MM.1S (cell line): Measurements from ENCODE around the gene DSTN.

ENCODE experiments used
- DNase-seq: peaks from one replicate; pipeline ENCODE4 v3.0.0-alpha.2; 2015
- H2AFZ ChIP-seq: fragments of 300-600 bp; sonication (generic); 2 replicates; pipeline ENCODE4 v1.6.0; 2016; ENCODE audit warnings: antibody characterized with exemption, low read length
- H3F3A ChIP-seq: fragments of 300-600 bp; sonication (generic); 2 replicates; pipeline ENCODE4 v1.6.1; 2016; ENCODE audit warnings: mild to moderate bottlenecking, antibody characterized with exemption, low read length, moderate library complexity, mixed read lengths; ENCODE audit not compliant: insufficient read depth
- H3K27ac ChIP-seq: fragments of 300-600 bp; sonication (generic); 2 replicates; pipeline ENCODE4 v1.5.1; 2016; ENCODE audit warnings: mild to moderate bottlenecking, low read length
- H3K27me3 ChIP-seq: fragments of 300-600 bp; sonication (generic); replicated peaks from 2 replicates; pipeline ENCODE4 v1.6.0; 2016; ENCODE audit warnings: low read length; ENCODE audit not compliant: insufficient read depth
- H3K36me3 ChIP-seq: fragments of 300-600 bp; sonication (generic); replicated peaks from 2 replicates; pipeline ENCODE4 v1.6.1; 2016; ENCODE audit warnings: mild to moderate bottlenecking, low read length, mixed read lengths; ENCODE audit not compliant: insufficient read depth
- H3K4me1 ChIP-seq: fragments of 300-600 bp; sonication (generic); 2 replicates; pipeline ENCODE4 v1.6.1; 2016; ENCODE audit warnings: low read length, mixed read lengths
- H3K4me2 ChIP-seq: fragments of 300-600 bp; sonication (generic); 2 replicates; pipeline ENCODE4 v1.6.0; 2016; ENCODE audit warnings: low read depth, low read length
- H3K4me3 ChIP-seq: fragments of 300-600 bp; sonication (generic); 2 replicates; pipeline ENCODE4 v1.5.1; 2016; ENCODE audit warnings: low read length, mixed read lengths
- H3K79me2 ChIP-seq: fragments of 300-600 bp; sonication (generic); 2 replicates; pipeline ENCODE4 v1.6.1; 2016; ENCODE audit warnings: mixed run types, low read length, mixed read lengths
- H3K9ac ChIP-seq: fragments of 300-600 bp; sonication (generic); 2 replicates; pipeline ENCODE4 v1.6.1; 2016; ENCODE audit warnings: low read length, mixed read lengths
- H3K9me2 ChIP-seq: fragments of 300-600 bp; sonication (generic); replicated peaks from 2 replicates; pipeline ENCODE4 v1.6.1; 2016; ENCODE audit warnings: mild to moderate bottlenecking, low read length, mixed read lengths; ENCODE audit not compliant: insufficient read depth
- H3K9me3 ChIP-seq: fragments of 300-600 bp; sonication (generic); replicated peaks from 2 replicates; pipeline ENCODE4 v1.6.1; 2016; ENCODE audit warnings: mild to moderate bottlenecking, low read length, mixed read lengths; ENCODE audit not compliant: insufficient read depth
- H4K20me1 ChIP-seq: fragments of 300-600 bp; sonication (generic); 2 replicates; pipeline ENCODE4 v1.6.1; 2016; ENCODE audit warnings: mild to moderate bottlenecking, low read length, moderate library complexity, mixed read lengths; ENCODE audit not compliant: insufficient read depth
- EZH2 ChIP-seq: fragments of 300-600 bp; sonication (generic); optimal IDR thresholded peaks from 2 replicates; pipeline ENCODE3; 2017; ENCODE audit warnings: low read depth, mild to moderate bottlenecking, antibody characterized with exemption, low read length, mixed read lengths
- EZH2phosphoT487 ChIP-seq: fragments of 300-600 bp; sonication (generic); IDR thresholded peaks from 2 replicates; pipeline ENCODE4 v1.6.1; 2018; ENCODE audit warnings: antibody characterized with exemption, low read length
- TF ChIP-seq, protein P1 (sequence below): fragments of 300-600 bp; sonication (generic); IDR thresholded peaks from 2 replicates; pipeline ENCODE4 v1.5.1; 2016; ENCODE audit warnings: antibody characterized with exemption, low read length, mixed read lengths

DSTN gene

DNA sequence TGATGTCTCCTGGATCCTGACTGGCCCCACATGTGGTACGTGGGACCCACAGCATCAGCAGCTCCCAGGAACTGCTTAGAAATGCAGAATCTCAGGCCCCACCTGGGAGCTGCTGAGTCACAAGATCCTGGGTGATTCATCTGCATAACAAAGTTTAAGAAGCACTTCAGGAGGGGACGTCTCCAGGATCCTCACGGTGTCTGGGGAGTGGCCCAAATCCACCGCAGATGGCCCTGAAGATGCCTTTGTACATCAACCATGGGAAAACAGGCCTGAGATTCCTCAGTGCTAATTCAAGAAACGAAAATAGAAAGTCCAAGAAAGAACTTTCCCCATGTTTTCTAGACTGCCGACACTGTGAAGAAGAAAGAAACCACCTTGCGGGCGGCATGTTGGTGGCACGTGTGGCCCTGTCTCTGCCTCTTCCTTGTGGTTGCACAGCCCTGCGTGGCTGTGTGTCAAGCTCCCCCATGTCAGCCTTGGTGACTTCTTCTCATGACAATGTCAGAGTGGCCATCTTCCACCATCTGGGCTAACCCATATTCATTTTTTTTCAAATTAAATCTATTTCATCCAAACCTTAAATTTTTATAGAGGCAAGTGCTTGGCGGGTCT is 86.1 kb downstream of the DSTN start:
- peaks cover 100% of the 10 kb centered on the region for H3K79me2 ChIP-seq
- TF ChIP-seq, protein P1, sequence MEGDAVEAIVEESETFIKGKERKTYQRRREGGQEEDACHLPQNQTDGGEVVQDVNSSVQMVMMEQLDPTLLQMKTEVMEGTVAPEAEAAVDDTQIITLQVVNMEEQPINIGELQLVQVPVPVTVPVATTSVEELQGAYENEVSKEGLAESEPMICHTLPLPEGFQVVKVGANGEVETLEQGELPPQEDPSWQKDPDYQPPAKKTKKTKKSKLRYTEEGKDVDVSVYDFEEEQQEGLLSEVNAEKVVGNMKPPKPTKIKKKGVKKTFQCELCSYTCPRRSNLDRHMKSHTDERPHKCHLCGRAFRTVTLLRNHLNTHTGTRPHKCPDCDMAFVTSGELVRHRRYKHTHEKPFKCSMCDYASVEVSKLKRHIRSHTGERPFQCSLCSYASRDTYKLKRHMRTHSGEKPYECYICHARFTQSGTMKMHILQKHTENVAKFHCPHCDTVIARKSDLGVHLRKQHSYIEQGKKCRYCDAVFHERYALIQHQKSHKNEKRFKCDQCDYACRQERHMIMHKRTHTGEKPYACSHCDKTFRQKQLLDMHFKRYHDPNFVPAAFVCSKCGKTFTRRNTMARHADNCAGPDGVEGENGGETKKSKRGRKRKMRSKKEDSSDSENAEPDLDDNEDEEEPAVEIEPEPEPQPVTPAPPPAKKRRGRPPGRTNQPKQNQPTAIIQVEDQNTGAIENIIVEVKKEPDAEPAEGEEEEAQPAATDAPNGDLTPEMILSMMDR: no peak
- TF ChIP-seq EZH2phosphoT487 (no peak), EZH2 (no peak)
- DNase-seq: no peak
- H3K4me3 ChIP-seq: no peak overlapping the region
- H3K4me2 ChIP-seq: no peak overlapping the region
- no peak overlapping the region for H2AFZ ChIP-seq
- peaks cover 54% of the 10 kb centered on the region for H4K20me1 ChIP-seq
- H3K27me3 ChIP-seq: no peaks in the 10 kb centered on the region
- no peak overlapping the region for H3K27ac ChIP-seq
- no peaks in the 10 kb centered on the region for H3K9me2 ChIP-seq
- H3K9ac ChIP-seq: no peak overlapping the region
- H3K9me3 ChIP-seq: no peaks in the 10 kb centered on the region
- peaks cover 27% of the 10 kb centered on the region; the same call in 1 of the 2 replicates for H3K36me3 ChIP-seq
- H3K4me1 ChIP-seq: no peaks in the 10 kb centered on the region
- no peaks in the 10 kb centered on the region; the same call in none of the 2 replicates for H3F3A ChIP-seq

- peaks cover 100% of the 10 kb centered on the region for H3K79me2 ChIP-seq
- no peaks in the 10 kb centered on the region for H3K4me1 ChIP-seq
- H3K9ac ChIP-seq: no peak overlapping the region
- peaks cover 56% of the 10 kb centered on the region for H4K20me1 ChIP-seq
- H3K27ac ChIP-seq: no peak overlapping the region
- peaks cover 27% of the 10 kb centered on the region; the same call in 1 of the 2 replicates for H3K36me3 ChIP-seq
- no peak overlapping the region for H2AFZ ChIP-seq
- H3K9me2 ChIP-seq: no peaks in the 10 kb centered on the region
- H3K4me3 ChIP-seq: no peak overlapping the region
- no peaks in the 10 kb centered on the region for H3K27me3 ChIP-seq
- H3K9me3 ChIP-seq: no peaks in the 10 kb centered on the region
- H3F3A ChIP-seq: no peaks in the 10 kb centered on the region; the same call in 1 of the 2 replicates
- TF ChIP-seq EZH2 (no peak), EZH2phosphoT487 (no peak)
- TF ChIP-seq, protein P1: no peak
- H3K4me2 ChIP-seq: no peak overlapping the region
- DNase-seq: no peak
These were observed 87.4 kb downstream of the DSTN start for GRCh38 chr20:17657079-17657825.

GRCh38 chr20:17657898-17658647 is 88.2 kb downstream of the DSTN start:
- H3K27ac ChIP-seq: no peak overlapping the region
- H3K27me3 ChIP-seq: no peaks in the 10 kb centered on the region
- H3K4me1 ChIP-seq: 0 out of 2 replicates have a peak, but pooled peaks cover 3% of the 10 kb centered on the region
- no peaks in the 10 kb centered on the region for H3K9me3 ChIP-seq
- no peak overlapping the region for H3K4me2 ChIP-seq
- no peak overlapping the region for H3K9ac ChIP-seq
- TF ChIP-seq EZH2 (no peak), EZH2phosphoT487 (no peak)
- TF ChIP-seq, protein P1: no peak
- peaks cover 26% of the 10 kb centered on the region; the same call in 1 of the 2 replicates for H3K36me3 ChIP-seq
- no peak overlapping the region for H3K4me3 ChIP-seq
- H3K9me2 ChIP-seq: no peaks in the 10 kb centered on the region
- H3K79me2 ChIP-seq: peaks cover 100% of the 10 kb centered on the region
- H3F3A ChIP-seq: no peaks in the 10 kb centered on the region; the same call in 1 of the 2 replicates
- no peak overlapping the region for H2AFZ ChIP-seq
- peaks cover 57% of the 10 kb centered on the region for H4K20me1 ChIP-seq
- DNase-seq: no peak
